CD4-positive, alpha-beta T cell treated with Interleukin-2 at 100 ng/mL for 4 hours (primary cell): Measurements from ENCODE around the gene GRAMD1B.
A peak's percentile ranks its signal among the peaks of the same experiment; 100 is the strongest.
"Not testable (repeated sequence)": the region's sequence is repeated elsewhere in the genome, so short reads cannot be mapped to it uniquely, and the experiment has no call there.

ENCODE experiments used
- DNase-seq: peaks from one replicate; pipeline ENCODE4 v3.0.0-alpha.2; 2020; ENCODE audit warnings: low spot score

Gene GRAMD1B

DNA sequence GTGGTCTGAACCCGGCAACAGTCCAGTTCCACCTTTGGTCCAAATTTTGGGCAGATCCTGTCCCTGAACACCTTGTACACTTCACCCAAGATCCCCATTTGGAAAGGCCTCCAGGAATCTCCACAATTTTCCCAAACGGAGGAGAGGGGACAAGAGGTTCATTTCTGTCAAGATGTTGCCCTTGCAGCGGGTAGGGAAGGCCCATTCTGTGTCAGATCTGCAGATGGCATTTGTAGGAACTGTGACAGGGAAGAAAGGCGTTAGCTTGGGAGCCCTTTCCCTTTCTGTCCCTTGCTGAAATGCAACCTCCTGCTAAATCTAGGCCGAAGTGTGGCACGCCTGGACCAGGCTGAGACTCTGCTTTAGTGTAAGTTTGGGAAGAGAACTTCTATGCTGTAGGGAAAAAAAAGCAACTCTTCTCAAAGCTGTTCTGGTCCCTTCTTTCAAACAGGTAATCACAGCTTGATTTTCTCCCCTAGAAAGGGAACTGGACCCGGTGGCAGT, 138.3 kb downstream of the GRAMD1B start:
- DNase-seq, result no peak

DNA sequence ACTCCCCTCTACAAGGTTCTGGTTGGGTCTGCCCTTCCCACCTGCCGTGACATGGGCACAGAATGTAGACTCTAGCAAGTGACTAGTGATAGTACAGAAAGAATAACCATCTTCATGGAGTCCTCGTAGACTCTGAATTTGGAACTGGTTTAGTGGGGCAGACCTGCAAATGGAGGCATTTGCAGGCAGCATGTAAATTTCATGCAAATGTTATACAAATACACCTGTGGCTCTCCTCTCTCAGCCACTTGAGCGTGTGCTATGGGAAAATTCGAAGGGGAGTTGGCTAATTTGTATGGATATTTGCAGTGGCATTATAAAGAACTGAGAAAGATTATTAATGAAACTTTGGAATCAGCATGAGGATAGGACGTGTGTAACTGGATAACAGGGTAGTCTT, 139.3 kb downstream of the GRAMD1B start:
- DNase-seq, result no peak

DNA sequence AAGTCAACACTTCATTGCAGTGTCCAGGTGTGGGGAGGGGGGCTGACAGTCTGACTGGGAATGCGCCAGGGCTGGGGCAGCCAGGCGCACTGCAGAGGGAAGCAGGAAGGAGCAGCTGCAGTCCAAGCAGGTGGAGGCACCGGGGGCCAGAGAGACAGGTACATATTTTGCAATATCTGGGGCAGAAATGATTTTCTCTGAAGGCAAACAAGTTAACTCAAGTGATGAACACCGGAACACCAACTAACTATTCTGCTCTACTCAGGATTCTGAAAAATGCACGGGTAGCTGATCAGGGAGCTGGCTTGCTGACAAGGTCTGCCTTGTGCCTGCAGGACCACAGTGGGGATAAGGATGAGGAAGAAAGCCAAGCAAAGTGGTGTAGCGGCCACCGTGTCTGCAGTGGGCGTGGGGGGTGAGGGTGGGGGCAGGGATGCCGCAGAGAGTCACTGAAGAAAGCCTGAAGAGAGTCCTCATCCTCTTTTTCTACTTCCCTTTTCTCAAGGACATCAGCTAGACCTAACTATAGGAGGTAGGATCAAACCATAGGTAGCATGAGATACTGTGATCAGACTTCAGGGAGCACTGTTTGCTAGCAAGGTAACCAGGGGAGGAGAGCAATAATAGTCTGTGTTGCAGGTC, 141.0 kb downstream of the GRAMD1B start:
- DNase-seq, result no peak

DNA sequence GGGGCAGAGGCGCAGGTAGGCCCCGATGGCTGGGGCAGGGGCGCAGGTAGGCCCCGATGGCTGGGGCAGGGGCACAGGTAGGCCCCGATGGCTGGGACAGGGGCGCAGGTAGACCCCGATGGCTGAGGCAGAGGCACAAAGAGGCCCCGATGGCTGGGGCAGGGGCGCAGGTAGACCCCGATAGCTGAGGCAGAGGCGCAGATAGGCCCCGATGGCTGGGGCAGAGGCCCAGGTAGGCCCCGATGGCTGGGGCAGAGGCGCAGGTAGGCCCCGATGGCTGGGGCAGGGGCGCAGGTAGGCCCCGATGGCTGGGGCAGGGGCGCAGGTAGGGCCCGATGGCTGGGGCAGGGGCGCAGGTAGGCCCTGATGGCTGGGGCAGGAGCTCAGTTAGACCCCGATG, 142.7 kb downstream of the GRAMD1B start:
- not testable (repeated sequence) for DNase-seq

DNA sequence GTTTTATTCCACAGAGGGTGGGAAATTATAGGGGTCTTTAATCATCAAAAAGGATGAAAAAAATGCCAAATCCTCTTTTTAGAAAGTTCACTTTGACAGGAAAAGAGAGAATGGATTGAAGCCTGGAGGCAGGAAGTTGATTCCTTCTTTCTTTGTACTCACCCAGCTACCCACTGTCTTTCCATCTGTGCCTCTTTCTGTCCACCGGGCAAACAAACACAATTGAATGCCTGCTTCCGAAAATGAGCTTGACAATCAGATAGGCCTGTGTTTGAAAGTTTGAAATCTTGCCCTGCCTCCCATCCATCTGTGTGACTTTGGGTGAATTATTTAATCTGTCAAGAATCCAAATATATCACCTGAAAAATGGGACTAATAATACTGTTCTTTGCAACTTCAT, 143.2 kb downstream of the GRAMD1B start:
- DNase-seq, result no peak

DNA sequence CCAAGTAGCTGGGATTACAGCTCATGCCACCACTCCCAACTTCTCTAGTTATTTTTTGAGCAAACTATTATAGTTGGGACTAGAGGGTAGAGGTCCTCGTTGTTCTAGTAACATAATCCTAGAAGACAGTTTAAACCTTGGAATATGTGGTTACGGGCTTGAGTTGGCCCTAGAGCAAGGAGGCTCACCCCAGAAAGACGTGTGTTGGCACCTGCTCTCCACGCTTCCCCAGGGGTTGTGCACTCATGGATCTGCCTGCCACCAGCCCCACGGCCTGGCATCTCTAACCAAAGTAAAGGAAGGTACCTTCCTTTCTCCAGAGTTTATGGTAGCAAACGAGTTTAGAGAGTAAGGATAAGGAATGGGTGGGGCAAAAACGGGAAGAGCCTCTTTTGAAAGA, 145.4 kb downstream of the GRAMD1B start:
- no peak for DNase-seq

DNA sequence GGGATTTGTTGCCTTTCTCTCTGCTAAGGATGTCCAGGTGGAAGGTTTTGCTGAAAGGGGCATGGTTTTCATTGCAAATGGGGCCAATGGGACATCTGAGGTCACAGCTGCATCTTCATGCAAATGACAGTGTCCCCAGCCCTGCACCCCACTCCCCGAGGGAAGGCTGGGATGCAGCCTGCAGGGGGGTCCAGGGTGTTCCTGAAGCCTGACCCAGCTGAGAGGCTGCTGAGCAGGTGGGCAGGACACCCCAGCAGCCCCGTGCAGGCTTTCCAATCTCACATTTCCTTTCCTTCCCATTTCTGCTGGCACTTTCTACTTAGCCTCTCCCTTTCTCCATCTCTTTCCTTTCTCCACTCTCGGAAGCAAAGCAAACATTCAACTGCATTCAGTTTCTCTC, 146.0 kb downstream of the GRAMD1B start:
- no peak for DNase-seq

DNA sequence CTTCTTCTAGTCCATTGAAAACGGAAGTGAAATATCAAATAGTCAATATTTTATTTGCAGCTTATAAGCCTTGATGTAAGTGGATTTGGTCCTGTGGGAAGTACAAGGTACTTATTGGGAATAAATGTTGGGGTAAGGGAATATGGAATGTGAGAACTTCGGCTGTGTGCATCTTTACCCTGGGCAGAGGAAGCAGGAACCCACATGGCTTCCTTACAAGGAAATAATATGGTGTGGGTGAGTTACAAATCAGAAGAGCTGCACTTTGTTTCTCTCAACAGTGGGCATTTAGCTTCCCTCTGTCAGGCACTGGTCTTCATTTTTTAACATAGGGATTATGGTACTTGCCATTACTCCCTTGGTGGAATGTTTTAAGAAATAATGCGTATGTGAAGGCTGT, 146.4 kb downstream of the GRAMD1B start:
- DNase-seq, result no peak

DNA sequence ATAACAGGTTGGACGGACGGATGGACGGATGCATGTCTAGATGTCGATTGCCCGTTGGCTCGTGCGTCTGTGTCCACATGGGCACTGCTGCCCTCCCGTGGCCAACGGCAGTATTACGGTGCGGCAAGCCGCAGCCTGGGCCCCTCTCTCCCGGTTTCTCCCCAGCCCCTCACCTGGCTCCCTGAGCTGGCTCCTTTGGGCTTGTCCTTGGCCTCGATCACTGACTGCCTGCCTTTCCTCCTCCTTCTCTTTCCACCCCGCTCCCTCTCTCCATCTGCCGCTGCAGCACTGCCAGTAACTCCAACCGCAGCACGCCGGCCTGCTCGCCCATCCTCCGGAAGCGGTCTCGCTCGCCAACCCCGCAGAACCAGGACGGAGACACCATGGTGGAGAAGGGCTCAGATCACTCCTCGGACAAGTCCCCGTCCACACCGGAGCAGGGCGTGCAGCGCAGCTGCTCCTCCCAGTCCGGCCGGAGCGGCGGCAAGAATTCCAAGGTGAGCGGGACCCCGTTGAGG, 147.1 kb downstream of the GRAMD1B start:
- peak; percentile 62 for DNase-seq

DNA sequence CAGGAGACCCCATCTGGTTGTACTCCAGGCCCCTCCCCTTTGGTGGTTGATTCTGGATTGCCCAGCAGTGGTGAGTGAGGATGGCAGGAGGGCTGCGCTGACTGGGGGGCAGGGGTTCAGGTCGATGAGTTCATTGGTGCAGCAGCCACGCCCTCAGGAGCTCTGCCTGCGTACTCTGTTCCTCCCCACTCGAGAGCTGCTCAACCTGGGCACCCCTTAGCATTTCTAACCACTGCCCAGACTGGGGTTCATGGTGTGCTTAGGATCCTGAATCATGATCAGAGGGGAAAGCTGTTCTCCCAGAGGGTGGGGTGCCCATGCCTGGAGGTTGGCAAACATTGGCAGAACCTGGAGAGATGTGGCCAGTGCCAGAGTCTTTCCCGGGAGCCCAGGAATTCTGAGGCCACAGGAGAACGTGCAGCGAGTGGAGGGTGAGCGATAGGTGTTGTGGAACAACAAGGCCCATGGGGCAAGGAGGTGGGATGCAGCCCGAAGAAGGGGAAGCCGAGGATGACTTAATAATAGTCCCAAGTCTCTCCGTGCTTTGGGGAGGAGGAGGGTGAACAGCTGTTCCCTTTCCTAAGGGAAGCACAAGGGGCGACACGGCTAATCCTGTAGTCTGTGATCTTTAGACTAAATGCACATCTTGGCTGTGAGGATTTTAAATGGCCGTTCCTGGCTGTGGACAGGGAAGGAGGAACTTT, 148.9 kb downstream of the GRAMD1B start:
- no peak for DNase-seq

DNA sequence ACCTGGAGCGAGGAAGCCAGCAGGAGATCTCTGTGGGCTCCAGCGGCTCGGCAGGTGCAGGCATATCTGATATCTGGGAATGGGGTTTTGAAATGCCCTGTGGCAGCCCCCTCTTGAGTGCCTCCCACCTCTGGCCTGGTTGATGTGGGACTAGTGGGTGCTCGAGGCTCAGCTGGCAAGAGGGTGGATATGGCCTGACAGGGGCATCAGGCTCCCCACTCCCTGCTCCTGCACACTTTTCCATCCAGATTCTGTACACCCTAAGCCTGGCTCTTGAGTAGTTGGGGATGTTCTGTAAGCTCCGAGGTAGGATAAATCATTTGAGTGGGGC, 149.4 kb downstream of the GRAMD1B start:
- no peak for DNase-seq

DNA sequence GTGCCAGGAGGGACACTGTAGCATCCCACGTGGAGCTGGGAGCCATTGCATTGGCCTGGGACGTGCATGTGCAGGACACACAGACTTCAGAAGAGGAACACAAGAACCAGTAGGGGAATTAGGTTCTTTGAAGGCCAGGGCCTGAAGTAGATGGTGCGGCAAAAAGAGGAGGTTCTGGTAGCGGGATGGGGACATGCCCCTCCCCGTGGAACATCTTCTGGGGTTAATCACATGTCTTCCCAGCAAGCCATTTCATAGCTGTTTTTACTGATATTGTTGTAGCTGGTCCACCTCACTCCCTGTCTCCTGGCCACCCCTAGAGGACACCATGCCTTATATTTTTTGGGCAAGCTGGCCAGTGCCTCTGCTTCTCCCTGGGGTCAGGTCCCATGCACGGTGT, 150.1 kb downstream of the GRAMD1B start:
- no peak for DNase-seq

DNA sequence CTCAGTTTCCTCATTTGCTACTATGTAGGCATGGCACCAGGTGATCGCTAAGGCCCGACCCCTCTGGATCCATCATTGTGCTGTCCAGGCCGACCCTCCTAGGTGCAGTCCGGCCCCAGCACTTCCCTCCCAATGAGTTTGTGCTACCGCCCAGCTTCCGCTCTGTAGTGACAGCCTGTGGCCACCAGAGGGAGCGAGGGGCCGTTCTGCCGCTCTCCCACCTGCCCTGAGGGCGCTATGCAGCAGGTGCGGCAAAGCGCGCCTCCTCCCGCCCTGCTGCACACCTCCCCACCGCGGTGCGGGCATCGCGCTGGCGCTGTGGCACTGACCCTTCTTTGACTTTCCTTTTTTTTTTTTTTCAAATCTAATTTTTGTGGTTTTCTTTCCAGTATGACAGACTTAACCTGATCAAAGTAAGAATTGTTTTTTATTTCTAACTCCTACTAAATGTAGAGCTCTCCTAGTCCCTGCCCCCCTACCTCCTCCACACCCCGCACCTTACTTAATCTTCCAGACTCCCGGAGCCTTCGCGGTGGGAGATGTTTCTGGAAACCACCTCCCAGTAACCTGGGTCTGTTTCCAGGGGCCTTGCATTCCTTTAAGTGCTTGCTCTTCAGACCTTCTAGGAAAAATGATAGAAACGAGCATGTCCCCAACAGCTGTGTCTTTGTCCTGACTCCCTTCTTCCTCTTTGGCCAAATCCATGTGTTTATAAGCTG, 150.6 kb downstream of the GRAMD1B start:
- peak; percentile 66 for DNase-seq

DNA sequence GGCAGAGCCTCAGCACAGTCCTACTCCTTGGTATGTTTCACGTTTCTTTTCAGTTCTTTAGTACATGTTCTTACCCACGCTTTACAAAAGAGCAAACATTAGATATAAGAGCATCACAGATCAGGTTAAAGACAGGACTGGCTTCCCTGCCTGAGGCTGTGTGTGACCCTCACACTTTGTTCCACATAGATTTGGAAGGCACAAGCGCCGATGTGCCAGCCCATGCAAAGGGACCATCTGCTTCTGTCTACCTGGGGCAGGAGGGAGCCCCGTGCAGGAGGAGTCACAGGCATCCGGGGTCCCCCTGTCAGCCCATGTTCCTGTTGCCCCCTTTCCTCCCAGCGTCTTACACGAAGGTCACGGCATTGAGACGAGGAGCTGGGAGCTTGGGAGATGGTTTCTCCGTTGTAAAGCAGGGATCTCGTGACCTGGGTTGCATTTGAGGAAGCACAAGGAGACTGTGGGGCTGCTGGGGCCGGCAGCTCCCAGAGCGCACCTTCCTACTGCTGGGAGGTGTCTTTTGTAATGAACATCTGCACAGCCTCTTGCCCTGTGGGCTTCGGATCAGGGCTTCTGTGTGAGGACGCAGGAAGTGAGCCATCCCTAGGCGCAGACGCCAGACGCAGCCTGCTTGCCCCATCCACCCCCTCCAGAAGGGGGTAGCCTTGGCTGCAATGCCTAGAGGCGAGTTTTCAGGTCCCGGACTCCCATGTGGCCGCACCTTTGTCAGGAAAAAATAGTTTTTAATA, 151.8 kb downstream of the GRAMD1B start:
- DNase-seq, result no peak

DNA sequence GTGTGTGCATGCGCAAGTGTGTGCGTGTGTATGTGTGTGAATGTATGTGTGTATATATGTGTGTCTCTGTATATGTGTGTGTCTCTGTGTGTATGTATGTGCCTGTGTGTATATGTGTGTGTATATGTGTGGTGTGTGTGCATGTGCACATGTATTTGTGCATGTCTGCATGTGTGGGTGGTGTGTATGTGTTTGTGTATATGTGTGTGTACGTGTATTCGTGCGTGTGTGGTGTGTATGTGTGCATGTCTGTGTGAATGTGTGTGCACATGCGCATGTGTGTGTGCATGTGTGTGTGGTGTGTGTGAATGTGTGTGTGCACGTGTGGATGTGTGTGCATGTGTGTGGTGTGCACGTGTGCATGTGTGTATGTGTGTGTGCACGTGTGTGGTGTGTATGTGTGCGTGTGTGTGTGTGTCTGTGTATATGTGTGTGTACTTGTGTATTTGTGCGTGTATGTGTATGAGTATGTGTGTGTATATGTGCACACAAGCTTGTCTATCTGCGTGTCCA, 153.0 kb downstream of the GRAMD1B start:
- no peak for DNase-seq

DNA sequence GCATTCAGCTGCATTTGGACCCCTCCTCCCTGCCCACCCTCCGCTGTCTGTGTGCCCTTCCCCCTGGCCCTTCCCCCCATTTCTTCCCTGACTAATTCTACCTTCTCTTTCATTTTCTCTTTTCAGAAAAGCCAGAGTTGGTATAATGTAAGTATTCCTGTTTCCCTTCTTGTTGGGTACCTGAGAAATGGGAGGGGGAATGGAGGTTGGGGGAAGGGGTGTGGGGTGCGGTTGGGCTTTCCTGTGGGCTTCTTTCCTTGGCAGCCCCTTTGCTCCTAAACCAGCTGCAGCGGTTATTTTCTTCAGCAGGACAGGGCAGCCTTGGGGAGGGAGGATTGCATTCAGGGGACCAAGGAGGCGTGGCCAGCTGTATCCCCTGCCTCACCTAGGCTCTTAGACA, 154.1 kb downstream of the GRAMD1B start:
- no peak for DNase-seq

DNA sequence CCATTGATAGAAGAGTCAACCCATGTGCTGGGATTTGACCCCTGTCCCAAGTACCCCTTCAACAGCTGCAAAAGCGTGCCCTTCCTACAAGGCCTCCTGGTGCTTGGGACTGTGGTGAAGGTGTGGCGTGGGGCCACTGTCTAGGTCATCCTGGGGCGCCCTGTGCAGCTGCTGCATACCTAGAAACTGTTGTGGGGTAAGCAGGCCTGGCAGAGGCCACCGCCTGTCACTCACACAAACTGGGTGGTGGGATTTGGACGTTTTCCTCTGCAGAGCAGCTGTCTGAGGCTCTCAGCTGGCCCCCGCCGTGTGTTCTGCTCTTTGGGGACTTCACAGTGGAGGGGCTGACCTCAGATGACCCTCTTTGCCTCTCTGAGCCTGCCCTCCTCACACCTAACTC, 154.7 kb downstream of the GRAMD1B start:
- DNase-seq, result no peak

DNA sequence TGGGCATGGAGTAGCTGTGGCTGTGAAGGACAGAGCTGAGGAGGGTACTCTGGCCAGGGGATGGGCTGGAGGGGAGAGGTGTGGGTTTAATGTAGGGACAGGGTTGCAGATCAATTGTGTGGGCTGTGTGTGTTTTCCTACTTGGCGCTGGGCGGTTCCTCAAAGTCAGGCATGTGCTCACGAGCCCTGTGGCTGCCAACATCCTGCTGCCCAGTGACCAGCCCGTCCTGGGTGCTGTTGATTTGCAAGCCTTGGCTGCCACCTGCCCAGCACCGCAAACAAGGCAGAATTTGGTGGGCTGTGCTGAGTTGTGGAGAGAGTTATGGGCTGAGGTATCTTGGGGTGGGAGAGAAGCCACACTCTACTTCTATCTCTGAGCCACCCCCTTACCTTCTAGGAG, 155.1 kb downstream of the GRAMD1B start:
- DNase-seq, result no peak

DNA sequence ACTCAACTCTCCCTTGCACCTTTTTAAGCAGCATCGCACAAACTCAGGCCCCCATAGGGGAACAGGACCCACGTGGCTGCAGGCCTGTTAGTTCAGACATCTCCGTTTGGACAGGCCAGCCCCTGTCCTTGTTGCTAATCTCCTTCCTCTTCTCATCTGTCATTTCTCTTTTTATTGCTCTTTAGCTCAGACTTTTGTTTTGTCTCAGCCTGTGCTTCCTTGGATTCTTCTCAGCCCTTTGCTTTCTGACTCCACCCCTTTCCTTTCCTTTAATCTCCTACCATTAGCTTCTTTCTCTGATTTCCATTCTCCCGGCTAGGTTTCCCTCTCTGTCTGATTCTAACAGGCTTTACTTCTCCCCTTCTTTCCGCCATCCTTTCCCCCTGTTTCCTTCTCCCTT, 155.6 kb downstream of the GRAMD1B start:
- DNase-seq, result no peak

DNA sequence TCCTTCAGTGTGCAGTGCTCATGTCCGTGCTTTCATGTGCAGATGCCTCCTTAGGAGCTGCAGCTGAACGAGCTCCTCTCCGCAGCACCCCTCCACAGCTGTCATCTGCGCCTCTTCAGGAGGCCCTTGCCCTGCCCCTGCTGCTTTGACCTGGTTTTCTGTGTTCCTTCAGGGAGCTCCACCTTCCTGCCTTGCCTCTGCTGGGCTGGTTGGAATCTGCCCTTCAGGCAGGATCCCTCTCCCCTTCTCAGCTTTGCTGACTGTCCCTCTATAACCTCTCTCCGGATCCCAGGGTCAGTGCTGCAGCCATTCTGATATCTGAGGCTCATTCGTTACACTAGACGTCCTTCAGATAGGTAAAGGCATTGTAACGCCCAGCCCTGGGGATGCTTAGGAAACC, 156.5 kb downstream of the GRAMD1B start:
- no peak for DNase-seq

DNA sequence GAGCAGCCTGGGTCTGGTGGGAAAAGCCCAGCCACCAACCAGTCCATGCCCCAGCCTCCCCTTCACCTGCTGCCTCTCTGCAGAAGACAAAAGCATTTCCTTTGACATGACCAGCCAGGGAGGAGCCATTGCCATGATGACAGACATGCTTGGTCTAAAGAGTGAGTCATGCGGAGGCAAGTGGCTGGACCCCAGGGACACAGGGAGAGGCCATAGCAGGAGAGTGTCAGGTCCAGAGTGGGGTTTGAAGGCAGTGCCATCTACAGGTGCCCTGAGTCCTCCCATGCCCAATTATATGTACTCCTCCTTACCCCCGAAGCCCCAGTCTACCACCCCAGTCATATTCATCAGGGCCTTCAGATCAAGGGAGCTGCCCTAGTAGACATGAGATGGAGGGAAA, 157.0 kb downstream of the GRAMD1B start:
- no peak for DNase-seq

DNA sequence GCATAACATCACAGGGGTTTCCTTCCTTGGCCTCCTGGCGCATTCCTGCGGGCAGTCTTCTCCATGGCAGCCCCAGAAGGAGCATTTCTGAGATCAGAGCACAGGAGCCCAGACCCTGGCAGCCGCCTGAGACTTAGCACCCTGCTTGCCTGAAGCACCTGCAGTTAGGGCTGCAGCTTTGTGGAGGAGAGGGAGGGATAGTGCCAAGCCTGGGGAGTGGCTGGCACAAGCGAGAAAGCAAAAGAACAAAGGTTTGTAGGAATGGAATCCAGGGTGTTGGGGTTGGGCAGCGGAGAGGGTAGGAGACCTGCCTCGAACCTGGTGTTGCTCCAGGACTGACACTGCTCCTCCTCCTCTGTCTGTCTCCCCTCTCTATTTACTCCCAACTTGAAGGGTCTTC, 157.5 kb downstream of the GRAMD1B start:
- no peak for DNase-seq
